ENCODE results near the gene TLK1. TPM values are rescaled to one million over a fixed set of nuclear protein-coding genes. Genes with fewer than 3 reads are reported as not detected.

TLK1 gene
- total and polyA plus RNA-seq, 9 of the 15 experiments (the other 6 are each of a cell fraction or from before 2014, with no cell fraction given) = 20.2 to 101 (median 40.5) TPM

DNA sequence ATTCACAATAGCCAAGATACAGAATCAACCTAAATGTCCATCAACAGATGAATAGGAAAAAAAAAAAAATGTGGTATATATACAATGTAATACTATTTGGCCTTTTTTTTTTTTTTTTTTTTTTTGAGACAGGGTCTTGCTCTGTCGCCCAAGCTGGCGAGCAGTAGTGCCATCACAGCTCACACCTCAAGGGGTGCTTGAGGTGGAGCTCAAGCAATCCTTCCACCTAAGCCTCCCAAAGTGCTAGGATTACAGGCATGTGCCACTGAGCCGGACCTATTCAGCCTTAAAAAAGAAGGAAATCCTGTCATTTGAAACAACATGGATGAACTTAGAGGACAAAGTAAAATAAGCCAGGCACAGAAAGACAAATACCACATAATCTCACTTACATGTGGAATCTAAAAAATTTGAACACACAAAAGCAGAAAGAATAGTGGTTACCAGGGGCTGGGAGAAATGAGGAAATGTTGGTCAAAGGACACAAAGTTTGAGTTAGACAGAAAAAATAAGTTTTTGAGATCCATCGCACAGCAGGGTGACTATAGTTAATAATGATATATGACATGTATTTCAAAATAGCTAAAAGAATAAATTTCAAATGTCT, 26.0 kb downstream of the TLK1 start (continued):
- TF ChIP-seq, protein P1, sequence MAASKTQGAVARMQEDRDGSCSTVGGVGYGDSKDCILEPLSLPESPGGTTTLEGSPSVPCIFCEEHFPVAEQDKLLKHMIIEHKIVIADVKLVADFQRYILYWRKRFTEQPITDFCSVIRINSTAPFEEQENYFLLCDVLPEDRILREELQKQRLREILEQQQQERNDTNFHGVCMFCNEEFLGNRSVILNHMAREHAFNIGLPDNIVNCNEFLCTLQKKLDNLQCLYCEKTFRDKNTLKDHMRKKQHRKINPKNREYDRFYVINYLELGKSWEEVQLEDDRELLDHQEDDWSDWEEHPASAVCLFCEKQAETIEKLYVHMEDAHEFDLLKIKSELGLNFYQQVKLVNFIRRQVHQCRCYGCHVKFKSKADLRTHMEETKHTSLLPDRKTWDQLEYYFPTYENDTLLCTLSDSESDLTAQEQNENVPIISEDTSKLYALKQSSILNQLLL (CRISPR knock-in tag; IDR thresholded peaks at IDR 0.05; ENCODE audit: borderline replicate concordance) = no peak
- TF ChIP-seq ZKSCAN1 (IDR thresholded peaks at IDR 0.05; ENCODE audit: low read depth, low read length) = no peak
- TF ChIP-seq NBN (IDR thresholded peaks at IDR 0.05; ENCODE audit: low read depth) = no peak
- TF ChIP-seq MAFK (IDR thresholded peaks at IDR 0.05; ENCODE audit: low read length) = no peak
- no peak for TF ChIP-seq ZNF583 (CRISPR knock-in tag; IDR thresholded peaks at IDR 0.05)
- TF ChIP-seq, protein P2, sequence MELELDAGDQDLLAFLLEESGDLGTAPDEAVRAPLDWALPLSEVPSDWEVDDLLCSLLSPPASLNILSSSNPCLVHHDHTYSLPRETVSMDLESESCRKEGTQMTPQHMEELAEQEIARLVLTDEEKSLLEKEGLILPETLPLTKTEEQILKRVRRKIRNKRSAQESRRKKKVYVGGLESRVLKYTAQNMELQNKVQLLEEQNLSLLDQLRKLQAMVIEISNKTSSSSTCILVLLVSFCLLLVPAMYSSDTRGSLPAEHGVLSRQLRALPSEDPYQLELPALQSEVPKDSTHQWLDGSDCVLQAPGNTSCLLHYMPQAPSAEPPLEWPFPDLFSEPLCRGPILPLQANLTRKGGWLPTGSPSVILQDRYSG (tag; conservative IDR thresholded peaks at IDR 0.05; ENCODE audit: low read depth) = no peak
- TF ChIP-seq PHTF2 (CRISPR knock-in tag; IDR thresholded peaks at IDR 0.05) = no peak

DNA sequence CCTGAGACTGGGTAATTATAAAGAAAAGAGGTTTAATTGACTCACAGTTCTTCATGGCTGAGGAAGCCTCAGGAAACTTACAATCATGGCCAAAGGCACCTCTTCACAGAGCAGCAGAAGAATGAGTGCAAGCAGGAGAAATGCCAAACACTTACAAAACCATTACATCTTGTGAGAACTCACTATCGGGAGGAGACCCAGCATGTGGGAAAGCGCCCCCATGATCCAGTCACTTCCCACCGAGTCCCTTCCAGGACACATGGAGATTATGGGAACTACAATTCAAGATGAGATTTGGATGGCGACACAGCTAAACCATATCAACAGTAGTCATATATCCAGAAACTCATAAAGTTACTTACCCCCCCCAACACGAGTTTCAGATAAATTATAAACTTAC, 28.6 kb downstream of the TLK1 start:
- intact Hi-C loops (cut with micrococcal nuclease) = no loop called here
- CTCF ChIA-PET (ENCODE audit: low intra/inter-chr PET ratio) = no interaction called here

More for the DNA sequence above, 28.6 kb downstream of the TLK1 start:
- no peak overlapping the region for H3K4me3 ChIP-seq
- H3K27me3 ChIP-seq (ENCODE audit: control insufficient read depth in 2 of 2, insufficient read depth in 2 of 2, low read length in 2 of 2) = no peaks in the 10 kb centered on the region
- FAIRE-seq = no peak
- no peak for ATAC-seq
- no peak for TF ChIP-seq SMAD3 (CRISPR knock-in tag; conservative IDR thresholded peaks at IDR 0.05)
- TF ChIP-seq, protein P3, sequence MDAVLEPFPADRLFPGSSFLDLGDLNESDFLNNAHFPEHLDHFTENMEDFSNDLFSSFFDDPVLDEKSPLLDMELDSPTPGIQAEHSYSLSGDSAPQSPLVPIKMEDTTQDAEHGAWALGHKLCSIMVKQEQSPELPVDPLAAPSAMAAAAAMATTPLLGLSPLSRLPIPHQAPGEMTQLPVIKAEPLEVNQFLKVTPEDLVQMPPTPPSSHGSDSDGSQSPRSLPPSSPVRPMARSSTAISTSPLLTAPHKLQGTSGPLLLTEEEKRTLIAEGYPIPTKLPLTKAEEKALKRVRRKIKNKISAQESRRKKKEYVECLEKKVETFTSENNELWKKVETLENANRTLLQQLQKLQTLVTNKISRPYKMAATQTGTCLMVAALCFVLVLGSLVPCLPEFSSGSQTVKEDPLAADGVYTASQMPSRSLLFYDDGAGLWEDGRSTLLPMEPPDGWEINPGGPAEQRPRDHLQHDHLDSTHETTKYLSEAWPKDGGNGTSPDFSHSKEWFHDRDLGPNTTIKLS (IDR thresholded peaks at IDR 0.05; ENCODE audit: borderline replicate concordance, low read depth) = no peak
- H3K9me3 ChIP-seq (replicated peaks; ENCODE audit: control insufficient read depth, insufficient read depth, low read depth, low read length) = no peaks in the 10 kb centered on the region
- H3K4me1 ChIP-seq (replicated peaks in 1 of 2; ENCODE audit: control insufficient read depth in 2 of 2, insufficient read depth in 2 of 2, low read length in 2 of 2) = peaks cover 4 to 20% of the 10 kb centered on the region in 2 experiments; a peak in 4 of 5 replicates
- DNase-seq (ENCODE audit: extremely low read depth in 1 of 4, low spot score in 3 of 4) = no peak
- no peaks in the 10 kb centered on the region; the same call in 2 of the 3 replicates for H3K36me3 ChIP-seq (ENCODE audit: control insufficient read depth, insufficient read depth, low read length)
- H3K9me1 ChIP-seq (ENCODE audit: control insufficient read depth, insufficient read depth, low read length) = peaks cover 4% of the 10 kb centered on the region
- no peak overlapping the region for H3K27ac ChIP-seq (ENCODE audit: extremely low read depth, low read depth, low read length)
- peaks cover 100% of the 10 kb centered on the region for H3K79me2 ChIP-seq (ENCODE audit: control insufficient read depth, insufficient read depth, low read length)
- no peak overlapping the region for H2AFZ ChIP-seq (ENCODE audit: low read depth, low read length)
- H4K20me1 ChIP-seq (replicated peaks; ENCODE audit: control insufficient read depth, insufficient read depth, low read length) = peaks cover 5% of the 10 kb centered on the region; the same call in 1 of the 2 replicates
- in situ Hi-C loops (cut with MboI) = no loop called here
- 69% methylated on average over 5 of the region's 5 CpGs for WGBS (ENCODE audit: insufficient coverage, low coverage, missing lambda C conversion rate)
- no TSS peak for BruUV-seq (replicated peaks)
- no peak overlapping the region for H3K9ac ChIP-seq (ENCODE audit: insufficient read depth in 1 of 2, low read depth in 2 of 2, low read length in 2 of 2)
- POLR2A ChIA-PET = interaction anchor here (1.3 kb wide), 1 partner anchor 15 kb away, joined by 5 read pairs; no protein-coding TSS in a partner anchor
- no peak overlapping the region for H3K4me2 ChIP-seq (ENCODE audit: insufficient read depth, low read length)

Data from K562 (cell line).